Nephron (organoid): Measurements from ENCODE around the gene SLC4A4.

Experiments used
- H3K27ac Mint-ChIP-seq, 3 experiments: 2 replicates each; pipeline ENCODE4 v1.8.0; 2020; ENCODE audit warnings: mixed read lengths in 3 of 3, mild to moderate bottlenecking in 2 of 3, moderate library complexity in 1 of 3
- H3K27me3 Mint-ChIP-seq: 2 replicates; pipeline ENCODE4 v1.8.0; 2021; ENCODE audit warnings: low read depth, mild to moderate bottlenecking, moderate library complexity, mixed read lengths
- H3K36me3 Mint-ChIP-seq: 2 replicates; pipeline ENCODE4 v1.8.0; 2020; ENCODE audit warnings: low read depth, mixed read lengths
- H3K4me1 Mint-ChIP-seq: 2 replicates; pipeline ENCODE4 v1.8.0; 2020; ENCODE audit warnings: mixed read lengths
- H3K4me3 Mint-ChIP-seq, 3 experiments: 2 replicates each; pipeline ENCODE4 v1.8.0; 2020; ENCODE audit warnings: mild to moderate bottlenecking in 3 of 3, mixed read lengths in 3 of 3, moderate library complexity in 2 of 3
- H3K9me3 Mint-ChIP-seq: 2 replicates; pipeline ENCODE4 v1.8.0; 2020; ENCODE audit warnings: mixed read lengths
- CTCF ChIP-seq, 3 experiments: fragments of 200-600 bp; sonication (generic); IDR thresholded peaks; one replicate each; pipeline ENCODE4 v1.5.0; 2021; ENCODE audit warnings: antibody characterized with exemption in 3 of 3; ENCODE audit not compliant: unreplicated experiment in 3 of 3

Gene SLC4A4

GRCh38 chr4:71346710-71347109, 7.9 kb downstream of the SLC4A4 start:
- H3K27me3 Mint-ChIP-seq = no peaks in the 10 kb centered on the region
- no peak for TF ChIP-seq CTCF (IDR thresholded peaks at IDR 0.05; ENCODE audit: unreplicated experiment in 3 of 3)

GRCh38 chr4:71348586-71348985, 9.8 kb downstream of the SLC4A4 start:
- Mint-ChIP-seq H3K4me1 (peaks cover 7% of the 10 kb centered on the region), H3K36me3 (peaks cover 4% of the 10 kb centered on the region), H3K9me3 (no peaks in the 10 kb centered on the region), H3K27me3 (no peaks in the 10 kb centered on the region), H3K27ac (peak overlapping the region in 1 of 3 experiments; percentile 48), H3K4me3 (no peak overlapping the region)
- TF ChIP-seq CTCF (IDR thresholded peaks at IDR 0.05; ENCODE audit: unreplicated experiment in 3 of 3) = no peak

More at GRCh38 chr4:71346710-71347109, 7.9 kb downstream of the SLC4A4 start:
- Mint-ChIP-seq H3K4me1 (peaks cover 7% of the 10 kb centered on the region), H3K9me3 (no peaks in the 10 kb centered on the region), H3K36me3 (peaks cover 4% of the 10 kb centered on the region), H3K4me3 (no peak overlapping the region), H3K27ac (no peak overlapping the region)

- Mint-ChIP-seq H3K36me3 (no peaks in the 10 kb centered on the region), H3K9me3 (no peaks in the 10 kb centered on the region), H3K27me3 (no peaks in the 10 kb centered on the region), H3K4me1 (no peaks in the 10 kb centered on the region), H3K4me3 (no peak overlapping the region), H3K27ac (peak overlapping the region in 1 of 3 experiments; percentile 54)
- no peak for TF ChIP-seq CTCF (IDR thresholded peaks at IDR 0.05; ENCODE audit: unreplicated experiment in 3 of 3)
Measured at GRCh38 chr4:71355045-71355444, 16.2 kb downstream of the SLC4A4 start.

- Mint-ChIP-seq H3K27me3 (no peaks in the 10 kb centered on the region), H3K36me3 (no peaks in the 10 kb centered on the region), H3K4me3 (no peak overlapping the region), H3K9me3 (no peaks in the 10 kb centered on the region), H3K27ac (no peak overlapping the region), H3K4me1 (no peaks in the 10 kb centered on the region)
- no peak for TF ChIP-seq CTCF (IDR thresholded peaks at IDR 0.05; ENCODE audit: unreplicated experiment in 3 of 3)
Measured at GRCh38 chr4:71355971-71356370, 17.2 kb downstream of the SLC4A4 start.

- Mint-ChIP-seq H3K36me3 (no peaks in the 10 kb centered on the region), H3K9me3 (no peaks in the 10 kb centered on the region), H3K27me3 (no peaks in the 10 kb centered on the region), H3K4me3 (no peak overlapping the region), H3K4me1 (no peaks in the 10 kb centered on the region), H3K27ac (no peak overlapping the region)
- no peak for TF ChIP-seq CTCF (IDR thresholded peaks at IDR 0.05; ENCODE audit: unreplicated experiment in 3 of 3)
Measured at GRCh38 chr4:71356924-71357663, 18.3 kb downstream of the SLC4A4 start.

GRCh38 chr4:71360844-71361243, 22.0 kb downstream of the SLC4A4 start:
- TF ChIP-seq CTCF (IDR thresholded peaks at IDR 0.05; ENCODE audit: unreplicated experiment in 3 of 3) = no peak
- H3K27ac Mint-ChIP-seq = no peak overlapping the region
- peaks cover 9% of the 10 kb centered on the region for H3K4me1 Mint-ChIP-seq
- H3K27me3 Mint-ChIP-seq = no peaks in the 10 kb centered on the region
- H3K36me3 Mint-ChIP-seq = no peaks in the 10 kb centered on the region
- no peaks in the 10 kb centered on the region for H3K9me3 Mint-ChIP-seq
- no peak overlapping the region for H3K4me3 Mint-ChIP-seq
